PC-9 (cell line): ENCODE measurements around the gene ITGA4. TPM values are rescaled to one million over a fixed set of nuclear protein-coding genes. Genes with fewer than 3 reads are reported as not detected.

Source experiments
- BruUV-seq: library from RNA; stranded (reverse); fragments of 400-500 nt; replicated peaks from 2 replicates; lab custom pipeline; 2021; lab: Mats Ljungman, UMichigan
- CTCF ChIA-PET: fragments of 300-600 bp; sonication (Branson Sonifier 250); formaldehyde crosslinking; loops from one replicate; lab custom pipeline; 2022; ENCODE audit warnings: antibody characterized with exemption; lab: Charles Lee
- POLR2A ChIA-PET: fragments of 300-600 bp; sonication (Branson Sonifier 250); formaldehyde crosslinking; loops from one replicate; lab custom pipeline; 2022; ENCODE audit warnings: antibody characterized with exemption; ENCODE audit not compliant: unreplicated experiment; lab: Charles Lee
- DNase-seq, 2 experiments: peaks; one replicate each; pipeline versions ENCODE4 v3.0.0 to v3.0.0-alpha.2; 2015 to 2022; ENCODE audit warnings: mixed read lengths in 1 of 2
- H2AFZ ChIP-seq: fragments of 200-600 bp; sonication (generic); 2 replicates; pipeline ENCODE4 v1.8.1; 2017; ENCODE audit warnings: antibody characterized with exemption
- H3F3A ChIP-seq: fragments of 200-600 bp; sonication (generic); 2 replicates; pipeline ENCODE4 v1.8.1; 2017; ENCODE audit warnings: antibody characterized with exemption, mild to moderate bottlenecking, low read depth; ENCODE audit not compliant: insufficient read depth
- H3K27ac ChIP-seq: fragments of 200-600 bp; sonication (generic); 2 replicates; pipeline ENCODE4 v1.6.1; 2016; ENCODE audit warnings: mixed run types
- H3K27me3 ChIP-seq: fragments of 200-600 bp; sonication (generic); 2 replicates; pipeline ENCODE4 v1.6.1; 2016; ENCODE audit warnings: low read depth, mixed run types; ENCODE audit not compliant: insufficient read depth
- H3K36me3 ChIP-seq: fragments of 200-600 bp; sonication (generic); 2 replicates; pipeline ENCODE4 v1.6.1; 2016; ENCODE audit warnings: low read depth, mixed run types
- H3K4me1 ChIP-seq: fragments of 200-600 bp; sonication (generic); replicated peaks from 2 replicates; pipeline ENCODE4 v1.6.1; 2016; ENCODE audit warnings: mixed run types; ENCODE audit not compliant: insufficient read depth
- H3K4me2 ChIP-seq: fragments of 200-600 bp; sonication (generic); 2 replicates; pipeline ENCODE4 v1.6.1; 2017; ENCODE audit warnings: mixed run types
- H3K4me3 ChIP-seq: fragments of 200-600 bp; sonication (generic); 2 replicates; pipeline ENCODE4 v1.6.1; 2016; ENCODE audit warnings: mixed run types
- H3K79me2 ChIP-seq: fragments of 200-600 bp; sonication (generic); 2 replicates; pipeline ENCODE4 v1.6.1; 2017; ENCODE audit warnings: low read depth, mixed run types
- H3K9me2 ChIP-seq: fragments of 200-600 bp; sonication (generic); 2 replicates; pipeline ENCODE4 v1.8.1; 2017; ENCODE audit warnings: mild to moderate bottlenecking; ENCODE audit not compliant: insufficient read depth
- H3K9me3 ChIP-seq: fragments of 200-600 bp; sonication (generic); 2 replicates; pipeline ENCODE4 v1.8.1; 2016; ENCODE audit warnings: low read depth; ENCODE audit not compliant: insufficient read depth
- H4K20me1 ChIP-seq: fragments of 200-600 bp; sonication (generic); 2 replicates; pipeline ENCODE4 v1.8.1; 2017; ENCODE audit not compliant: insufficient read depth
- CTCF ChIP-seq: fragments of 200-600 bp; sonication (generic); conservative IDR thresholded peaks from 2 replicates; pipeline ENCODE4 v1.6.1; 2017; ENCODE audit warnings: mixed run types, antibody characterized with exemption, mild to moderate bottlenecking, moderate library complexity
- EZH2 ChIP-seq: fragments of 200-600 bp; sonication (generic); IDR thresholded peaks from 2 replicates; pipeline ENCODE4 v1.8.0; 2017; ENCODE audit warnings: antibody characterized with exemption, low read depth
- intact Hi-C: fragments of 100-400 bp; cut with micrococcal nuclease; formaldehyde crosslinking; loops from one replicate; pipeline ENCODE4 v1.10.0; 2022; ENCODE audit not compliant: unreplicated experiment
- total RNA-seq: library from RNA; stranded (reverse); gene quantifications from 2 replicates; pipeline ENCODE4 v1.2.3, GENCODE V29; 2021

Gene ITGA4
- total RNA-seq, 1 experiment from 2014 or later: 0.35 TPM

- POLR2A ChIA-PET: no interaction called here
- H3K9me3 ChIP-seq: no peaks in the 10 kb centered on the region
- no peaks in the 10 kb centered on the region for H3K9me2 ChIP-seq
- H3K36me3 ChIP-seq: no peaks in the 10 kb centered on the region
- no peaks in the 10 kb centered on the region for H4K20me1 ChIP-seq
- H3K27ac ChIP-seq: no peak overlapping the region
- H3K4me2 ChIP-seq: no peak overlapping the region
- H3K79me2 ChIP-seq: no peaks in the 10 kb centered on the region
- CTCF ChIA-PET: interaction anchor here (1.2 kb wide), 1 partner anchor 149 kb away, joined by 4 read pairs; no protein-coding TSS in a partner anchor
- no TSS peak for BruUV-seq
- H3K4me3 ChIP-seq: no peak overlapping the region
- H3F3A ChIP-seq: no peaks in the 10 kb centered on the region
- TF ChIP-seq CTCF (no peak), EZH2 (no peak)
- no peaks in the 10 kb centered on the region for H3K27me3 ChIP-seq
- intact Hi-C loops: no loop called here
- no peaks in the 10 kb centered on the region for H3K4me1 ChIP-seq
- no peak overlapping the region for H2AFZ ChIP-seq
- no peak for DNase-seq
These were observed 109.3 kb downstream of the ITGA4 start for GRCh38 chr2:181566334-181567032.

GRCh38 chr2:181570059-181570458, 112.9 kb downstream of the ITGA4 start:
- Histone ChIP-seq H2AFZ (no peak overlapping the region), H3K4me3 (no peak overlapping the region), H3F3A (no peaks in the 10 kb centered on the region), H3K4me1 (no peaks in the 10 kb centered on the region), H3K27ac (no peak overlapping the region), H3K9me3 (no peaks in the 10 kb centered on the region), H3K36me3 (no peaks in the 10 kb centered on the region), H4K20me1 (no peaks in the 10 kb centered on the region), H3K27me3 (no peaks in the 10 kb centered on the region), H3K9me2 (no peaks in the 10 kb centered on the region), H3K79me2 (no peaks in the 10 kb centered on the region), H3K4me2 (no peak overlapping the region)
- ChIA-PET POLR2A (no interaction called here), CTCF (no interaction called here)
- no peak for DNase-seq
- BruUV-seq: no TSS peak
- TF ChIP-seq CTCF (no peak), EZH2 (no peak)
- intact Hi-C loops: loop anchor here (5.0 to 10.0 kb wide), 5 partner anchors 325 to 1448 kb away; partner anchors contain the start of gene ITPRID2

GRCh38 chr2:181570833-181571661, 113.9 kb downstream of the ITGA4 start:
- intact Hi-C loops: loop anchor here (5.0 to 10.0 kb wide), 5 partner anchors 324 to 1449 kb away; partner anchors contain the start of gene ITPRID2

More at GRCh38 chr2:181570833-181571661, 113.9 kb downstream of the ITGA4 start:
- no peak overlapping the region for H3K4me2 ChIP-seq
- H4K20me1 ChIP-seq: no peaks in the 10 kb centered on the region
- no peaks in the 10 kb centered on the region for H3K79me2 ChIP-seq
- no peaks in the 10 kb centered on the region for H3K9me2 ChIP-seq
- ChIA-PET POLR2A (no interaction called here), CTCF (interaction anchor here (4.0 kb wide), 1 partner anchor 144 kb away, joined by 30 read pairs; no protein-coding TSS in a partner anchor)
- no peaks in the 10 kb centered on the region for H3F3A ChIP-seq
- no TSS peak for BruUV-seq
- H3K4me1 ChIP-seq: no peaks in the 10 kb centered on the region
- no peak overlapping the region for H2AFZ ChIP-seq
- TF ChIP-seq EZH2 (no peak), CTCF (peak; percentile 70)
- no peaks in the 10 kb centered on the region for H3K36me3 ChIP-seq
- H3K27me3 ChIP-seq: no peaks in the 10 kb centered on the region
- DNase-seq: no peak
- no peak overlapping the region for H3K4me3 ChIP-seq
- no peak overlapping the region for H3K27ac ChIP-seq
- H3K9me3 ChIP-seq: no peaks in the 10 kb centered on the region
